Smooth muscle cell of the brain vasculature (primary cell): ENCODE data around the gene NAP1L1.

Source experiments
- DNase-seq: peaks from one replicate; pipeline ENCODE4 v3.0.0-alpha.2; 2012; ENCODE audit warnings: low read depth, low spot score

The NAP1L1 gene

GRCh38 chr12:76020731-76021672 lies 63.5 kb downstream of the NAP1L1 start:
- DNase-seq, result no peak

GRCh38 chr12:76020281-76020680 lies 64.2 kb downstream of the NAP1L1 start:
- no peak for DNase-seq

DNA sequence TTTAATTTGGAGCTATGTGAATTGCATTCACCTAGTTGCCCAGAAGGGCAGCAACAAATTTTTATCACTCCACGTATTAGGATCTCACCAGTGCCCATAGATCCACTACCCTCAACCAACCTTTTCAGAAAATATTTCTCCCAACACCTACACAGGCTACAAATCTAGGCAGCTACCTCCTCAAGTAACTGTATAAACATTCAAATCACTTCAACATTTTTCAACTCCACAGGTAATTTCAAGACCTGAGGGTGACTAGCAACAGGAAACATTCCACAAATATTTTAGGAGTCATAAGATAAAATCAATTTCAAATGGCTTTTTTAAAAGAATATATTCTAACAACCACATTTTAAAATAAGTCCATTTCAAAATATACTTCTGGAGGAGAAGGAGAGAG lies 65.8 kb downstream of the NAP1L1 start:
- no peak for DNase-seq

- DNase-seq, result no peak
Measured at GRCh38 chr12:76018111-76018510, 66.4 kb downstream of the NAP1L1 start.

- no peak for DNase-seq
Measured at GRCh38 chr12:76014007-76014406, 70.5 kb downstream of the NAP1L1 start.

DNA sequence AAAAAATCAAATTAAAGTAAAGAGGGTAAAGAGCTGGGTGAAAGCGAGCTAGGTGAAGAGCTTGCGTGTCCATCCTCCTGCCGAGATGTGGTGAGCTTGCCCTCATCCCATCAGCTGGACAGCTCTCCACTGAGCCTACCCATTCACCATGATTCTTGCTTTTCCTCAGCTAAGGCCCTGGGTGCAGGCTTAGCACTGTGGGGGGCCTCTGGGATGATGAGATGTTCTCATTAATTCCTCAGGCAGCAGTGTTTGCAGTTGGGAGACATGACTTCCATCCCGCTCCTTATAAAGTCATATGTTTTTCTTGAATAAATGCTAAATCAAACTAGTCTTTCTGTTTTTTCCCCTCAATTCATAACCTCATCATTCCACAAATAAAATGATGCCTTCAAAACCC lies 70.9 kb downstream of the NAP1L1 start:
- no peak for DNase-seq

GRCh38 chr12:76012644-76013043 lies 71.8 kb downstream of the NAP1L1 start:
- no peak for DNase-seq

- DNase-seq, result no peak
Measured at GRCh38 chr12:76010732-76011458, 73.6 kb downstream of the NAP1L1 start.

GRCh38 chr12:76008428-76008827 lies 76.1 kb downstream of the NAP1L1 start:
- DNase-seq, result no peak

- DNase-seq, result no peak
Measured at GRCh38 chr12:76007640-76008039, 76.8 kb downstream of the NAP1L1 start.

GRCh38 chr12:76006028-76006925 lies 78.2 kb downstream of the NAP1L1 start:
- no peak for DNase-seq

GRCh38 chr12:76003355-76003638 lies 81.2 kb downstream of the NAP1L1 start:
- no peak for DNase-seq

GRCh38 chr12:76002598-76003354 lies 81.7 kb downstream of the NAP1L1 start:
- no peak for DNase-seq

DNA sequence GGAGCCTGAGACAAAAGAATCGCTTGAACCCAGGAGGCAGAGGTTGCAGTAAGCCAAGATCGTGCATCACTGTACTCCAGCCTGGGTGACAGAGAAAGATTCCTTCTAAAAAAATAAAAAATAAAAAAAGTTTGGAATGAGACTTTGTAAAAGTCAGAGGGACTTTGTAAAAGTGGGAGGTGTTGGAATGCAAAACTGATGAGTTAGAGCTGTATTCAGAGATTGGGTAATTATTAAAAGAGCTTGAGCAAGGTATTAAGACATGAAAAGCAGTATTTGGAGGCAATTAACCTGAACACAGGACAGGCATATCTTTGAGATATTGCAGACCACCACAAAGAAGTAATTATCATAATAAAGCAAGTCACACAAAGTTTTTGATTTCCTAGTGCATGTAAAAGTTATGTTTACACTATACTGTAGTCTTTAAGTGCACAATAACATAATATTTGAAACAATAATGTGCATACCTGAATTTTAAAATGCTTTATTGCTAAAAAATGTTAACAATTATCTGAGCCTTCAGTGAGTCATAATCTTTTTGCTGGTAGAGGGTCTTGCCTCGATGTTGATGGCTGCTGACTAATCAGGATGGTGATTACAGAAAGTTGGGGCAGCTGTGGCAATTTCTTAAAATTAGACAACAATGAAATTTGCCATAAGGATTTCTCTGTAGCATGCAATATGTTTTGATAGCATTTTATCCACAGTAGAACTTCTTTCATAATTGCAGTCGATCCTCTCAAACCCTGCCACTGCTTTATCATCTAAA lies 86.0 kb downstream of the NAP1L1 start:
- no peak for DNase-seq

- DNase-seq, result no peak
Measured at GRCh38 chr12:75997658-75998057, 86.8 kb downstream of the NAP1L1 start.

DNA sequence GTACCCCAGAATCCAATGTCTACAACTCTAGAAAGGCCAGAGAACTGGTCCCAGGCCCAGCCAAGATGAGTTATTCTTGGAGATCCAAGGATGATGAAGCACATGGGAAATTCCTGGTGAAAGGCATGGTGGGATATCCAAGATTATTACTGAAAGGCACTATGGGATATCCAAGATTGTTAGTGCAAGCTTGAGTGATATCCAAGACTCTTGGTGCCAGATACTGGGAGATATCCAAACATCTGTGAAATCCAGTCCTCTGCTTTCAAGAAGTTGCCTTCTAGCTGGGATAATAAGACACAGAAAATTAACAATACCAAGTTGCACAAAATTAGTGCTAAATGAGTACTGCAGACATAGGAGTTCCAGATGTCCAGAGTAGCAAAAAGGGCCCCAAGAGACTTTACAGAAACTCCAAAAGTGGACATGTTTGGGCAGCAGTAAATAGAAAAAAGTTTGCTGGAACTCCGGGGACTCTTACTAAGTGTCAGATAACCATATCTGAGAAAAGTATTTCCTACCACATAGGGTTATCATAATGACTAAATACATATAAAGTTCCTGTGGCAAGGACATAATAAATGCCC lies 87.5 kb downstream of the NAP1L1 start:
- DNase-seq, result no peak

DNA sequence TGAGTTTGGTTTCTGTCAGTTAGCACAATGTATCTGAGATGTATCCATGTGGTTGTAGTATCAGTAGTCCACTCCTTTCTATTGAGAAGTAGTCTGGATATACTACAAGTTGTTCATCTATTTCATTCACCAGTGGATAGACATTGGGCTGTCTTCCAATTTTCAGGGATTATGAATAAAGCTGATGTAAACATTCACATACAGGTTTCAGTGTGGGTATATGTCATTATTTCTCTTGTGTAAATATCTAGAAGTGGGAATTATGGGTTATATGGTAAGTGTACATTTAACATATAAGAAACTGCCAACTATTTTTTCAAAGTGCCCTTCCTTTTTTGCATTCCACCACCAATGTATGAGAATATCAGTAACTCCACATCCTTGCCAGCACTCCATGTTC lies 88.8 kb downstream of the NAP1L1 start:
- DNase-seq, result no peak

DNA sequence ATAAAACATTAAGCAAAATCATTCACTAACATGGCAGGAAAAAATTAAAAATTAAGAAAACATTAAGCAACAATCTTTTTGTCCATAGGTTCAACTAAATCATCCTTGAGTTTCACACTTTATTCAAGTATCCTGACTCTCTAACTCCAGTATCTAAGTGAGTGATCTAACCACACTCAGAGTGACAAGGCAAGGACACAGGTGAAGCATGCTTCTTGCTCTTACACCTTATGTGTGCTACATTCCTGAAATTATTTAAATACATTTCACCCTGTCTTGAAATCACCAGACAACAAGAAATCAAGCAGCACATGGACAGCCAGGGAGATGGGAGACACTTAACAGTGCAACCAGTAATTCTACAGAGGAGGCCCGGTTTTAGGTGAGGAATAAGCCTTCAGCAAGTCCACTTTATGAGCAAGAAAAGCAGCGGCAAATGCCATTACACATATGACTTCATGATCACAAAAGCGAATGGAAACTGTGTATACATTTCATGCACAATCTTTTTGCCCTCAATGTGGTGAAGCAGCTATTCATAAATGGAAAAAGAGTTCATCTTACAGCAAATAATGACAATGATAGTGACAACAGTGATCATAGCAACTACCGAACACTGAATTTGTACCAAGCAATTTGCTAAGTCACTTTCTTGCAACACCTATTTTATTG lies 90.3 kb downstream of the NAP1L1 start:
- no peak for DNase-seq

DNA sequence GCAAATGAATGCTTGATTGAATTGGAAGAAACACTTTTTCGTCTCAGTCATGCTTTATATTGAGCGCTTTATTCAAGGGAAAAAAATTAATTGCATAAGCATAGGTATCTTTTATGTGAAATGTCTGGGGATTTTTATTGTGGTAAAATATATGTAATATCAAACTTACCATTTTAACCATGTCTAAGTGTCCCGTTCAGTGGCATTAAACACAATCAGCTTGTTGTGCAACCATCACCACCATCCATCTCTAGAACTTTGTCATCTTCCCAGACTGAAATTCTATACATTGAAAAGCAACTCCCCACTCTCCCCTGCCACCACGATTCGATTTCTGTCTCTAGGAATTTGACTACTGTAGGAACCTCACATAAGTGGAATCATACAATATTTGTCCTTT lies 92.7 kb downstream of the NAP1L1 start:
- DNase-seq, result no peak
